Thoracic aorta (tissue), 2 donors: ENCODE measurements around the gene MEIS1. TPM values are rescaled to one million over a fixed set of nuclear protein-coding genes. Genes with fewer than 3 reads are reported as not detected.

Source experiments
- ATAC-seq: fragments of 150-250 bp; one replicate; pipeline ENCODE4 v1.8.0; 2017; ENCODE audit warnings: low read depth; ENCODE audit not compliant: insufficient number of reproducible peaks, low FRiP score
- DNase-seq: peaks from one replicate; pipeline ENCODE4 v3.0.0-alpha.2; 2020; ENCODE audit warnings: low spot score
- H3K27ac ChIP-seq, 2 donors: fragments of 200-600 bp; sonication (generic); 1 replicate in 1 of 2; 2 replicates in 1 of 2; pipeline ENCODE4 v1.5.1; 2016; ENCODE audit warnings: mild to moderate bottlenecking in 2 of 2, moderate library complexity in 2 of 2
- H3K27me3 ChIP-seq: fragments of 200-600 bp; sonication (generic); replicated peaks from 2 replicates; pipeline ENCODE4 v1.6.0; 2016; ENCODE audit warnings: mild to moderate bottlenecking; ENCODE audit not compliant: insufficient read depth
- H3K36me3 ChIP-seq: fragments of 200-600 bp; sonication (generic); one replicate; pipeline ENCODE4 v1.5.1; 2016
- H3K4me1 ChIP-seq, 2 donors: fragments of 200-600 bp; sonication (generic); 1 replicate in 1 of 2; 2 replicates in 1 of 2; pipeline versions ENCODE4 v1.5.1 to v1.6.0; 2016; ENCODE audit warnings: low read depth in 2 of 2, mild to moderate bottlenecking in 1 of 2; ENCODE audit not compliant: control insufficient read depth in 1 of 2
- H3K4me3 ChIP-seq: fragments of 200-600 bp; sonication (generic); 2 replicates; pipeline ENCODE4 v1.5.1; 2016; ENCODE audit warnings: mild to moderate bottlenecking
- H3K9me3 ChIP-seq: fragments of 200-600 bp; sonication (generic); 2 replicates; pipeline ENCODE4 v1.5.1; 2016
- total RNA-seq, 2 donors: library from RNA; depleted of rRNA; stranded (reverse); fragments of >200 nt; gene quantifications; one replicate each; pipeline versions ENCODE4 v1.1.0 to v1.2.3, GENCODE V29; 2016
- TF ChIP-seq, protein P1 (sequence below): fragments of 200-600 bp; sonication (generic); IDR thresholded peaks from one replicate; pipeline ENCODE4 v1.5.1; 2019; ENCODE audit warnings: antibody characterized with exemption

The MEIS1 gene
- total RNA-seq, 2 donors from 2014 or later: 29.4 to 58.4 TPM

DNA sequence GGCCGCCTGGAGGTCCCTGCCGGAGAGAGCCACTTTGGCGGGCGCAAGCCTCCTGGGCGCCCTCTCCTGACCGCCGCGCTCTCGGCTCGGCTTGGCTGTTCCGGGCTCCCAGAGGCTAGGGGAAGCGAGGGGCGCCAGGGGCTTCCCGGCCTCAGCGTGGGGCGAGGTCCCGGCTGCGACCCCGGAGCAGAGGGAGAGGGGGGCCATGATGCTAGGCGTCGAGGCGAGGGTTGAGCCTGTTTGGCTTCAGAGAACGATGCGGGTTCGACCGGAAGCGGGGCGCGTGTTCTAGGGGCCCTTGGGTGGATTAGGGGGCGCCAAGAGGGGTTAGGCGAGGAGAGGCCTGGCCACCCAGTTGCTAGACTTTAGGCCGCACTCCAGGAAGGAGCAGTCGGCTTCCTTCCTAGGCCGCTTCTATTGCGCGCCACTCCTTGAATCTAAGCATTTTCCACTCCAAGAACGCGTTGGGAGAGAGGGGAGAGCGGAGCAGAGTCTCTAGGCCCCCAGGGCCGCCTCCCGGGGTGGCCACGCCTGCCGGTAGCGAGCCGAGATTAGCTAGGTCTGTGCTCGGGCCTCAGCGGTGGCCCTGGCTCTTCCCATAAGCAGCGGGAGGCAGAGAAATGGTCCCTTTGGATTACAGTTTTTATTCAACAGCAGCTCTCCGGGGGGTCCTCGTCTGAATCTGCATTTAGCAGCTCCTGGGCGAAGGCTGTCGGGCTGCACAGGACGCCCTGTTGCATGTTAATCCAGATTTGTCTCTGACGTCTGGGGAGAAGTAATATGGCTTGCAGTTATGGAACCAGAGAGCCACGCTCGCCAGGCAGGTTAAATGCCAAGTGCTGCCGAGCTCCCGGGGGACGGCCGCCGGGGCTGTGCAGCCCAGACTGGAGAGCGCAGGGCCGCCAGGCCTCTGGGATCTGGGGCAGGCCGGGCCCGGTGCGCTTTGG, 11.3 kb downstream of the MEIS1 start:
- DNase-seq (no peak), ATAC-seq (peak; percentile 40)
- TF ChIP-seq, protein P1, sequence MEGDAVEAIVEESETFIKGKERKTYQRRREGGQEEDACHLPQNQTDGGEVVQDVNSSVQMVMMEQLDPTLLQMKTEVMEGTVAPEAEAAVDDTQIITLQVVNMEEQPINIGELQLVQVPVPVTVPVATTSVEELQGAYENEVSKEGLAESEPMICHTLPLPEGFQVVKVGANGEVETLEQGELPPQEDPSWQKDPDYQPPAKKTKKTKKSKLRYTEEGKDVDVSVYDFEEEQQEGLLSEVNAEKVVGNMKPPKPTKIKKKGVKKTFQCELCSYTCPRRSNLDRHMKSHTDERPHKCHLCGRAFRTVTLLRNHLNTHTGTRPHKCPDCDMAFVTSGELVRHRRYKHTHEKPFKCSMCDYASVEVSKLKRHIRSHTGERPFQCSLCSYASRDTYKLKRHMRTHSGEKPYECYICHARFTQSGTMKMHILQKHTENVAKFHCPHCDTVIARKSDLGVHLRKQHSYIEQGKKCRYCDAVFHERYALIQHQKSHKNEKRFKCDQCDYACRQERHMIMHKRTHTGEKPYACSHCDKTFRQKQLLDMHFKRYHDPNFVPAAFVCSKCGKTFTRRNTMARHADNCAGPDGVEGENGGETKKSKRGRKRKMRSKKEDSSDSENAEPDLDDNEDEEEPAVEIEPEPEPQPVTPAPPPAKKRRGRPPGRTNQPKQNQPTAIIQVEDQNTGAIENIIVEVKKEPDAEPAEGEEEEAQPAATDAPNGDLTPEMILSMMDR: peak; percentile 18
- H3K27ac ChIP-seq: peak overlapping the region; percentile 99 to 100
- no peaks in the 10 kb centered on the region for H3K36me3 ChIP-seq
- no peaks in the 10 kb centered on the region for H3K27me3 ChIP-seq
- H3K4me1 ChIP-seq: peaks cover 0 to 61% of the 10 kb centered on the region in 2 donors
- H3K4me3 ChIP-seq: peak overlapping the region; percentile 75
- H3K9me3 ChIP-seq: no peaks in the 10 kb centered on the region

DNA sequence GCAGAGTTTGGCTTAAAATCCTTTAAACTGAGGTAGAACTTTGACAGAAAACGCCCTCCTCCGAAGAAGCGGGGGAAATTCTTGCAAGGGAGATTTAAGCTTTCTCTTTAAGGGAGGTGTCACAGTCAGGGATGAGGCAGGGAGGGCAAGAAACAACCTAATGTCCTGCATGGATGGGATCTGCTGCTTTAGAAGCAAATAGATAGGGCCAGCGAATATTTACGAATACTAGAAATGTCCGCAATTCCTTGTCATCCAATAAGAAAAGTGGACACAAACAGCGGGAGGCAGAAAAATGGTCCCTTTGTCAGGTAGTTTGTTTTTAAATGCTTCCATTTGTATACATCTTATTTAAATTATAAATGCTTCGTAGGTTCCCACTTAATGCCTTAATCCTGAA, 12.0 kb downstream of the MEIS1 start:
- Histone ChIP-seq H3K27me3 (no peaks in the 10 kb centered on the region), H3K9me3 (no peaks in the 10 kb centered on the region), H3K4me3 (peak overlapping the region; percentile 75), H3K36me3 (no peaks in the 10 kb centered on the region), H3K27ac (peak overlapping the region; percentile 99 to 100), H3K4me1 (peaks cover 0 to 64% of the 10 kb centered on the region in 2 donors)
- no peak for ATAC-seq
- DNase-seq: no peak
- TF ChIP-seq, protein P1: no peak

DNA sequence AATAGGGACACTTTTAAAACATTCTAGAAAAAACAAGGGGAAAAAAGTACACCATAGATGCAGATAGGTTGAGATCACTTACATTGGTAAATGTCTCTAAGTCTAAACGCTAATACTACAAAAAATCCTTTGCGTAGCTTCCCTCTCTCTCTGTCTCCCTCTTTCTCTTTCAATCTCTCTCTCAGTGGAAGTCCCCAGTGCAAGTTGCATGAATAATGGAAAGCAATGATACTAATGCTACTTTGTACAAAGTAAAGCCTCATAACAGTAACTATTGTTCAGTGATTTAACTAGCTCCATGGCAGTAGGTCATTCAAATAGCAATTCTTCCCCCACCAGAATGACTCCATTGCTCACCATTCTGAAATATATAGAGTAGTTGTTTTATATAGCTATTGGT, 12.8 kb downstream of the MEIS1 start:
- H3K36me3 ChIP-seq: no peaks in the 10 kb centered on the region
- peaks cover 0 to 60% of the 10 kb centered on the region in 2 donors for H3K4me1 ChIP-seq
- ATAC-seq (no peak), DNase-seq (no peak)
- no peak overlapping the region for H3K4me3 ChIP-seq
- H3K27ac ChIP-seq: peak overlapping the region; percentile 99 to 100
- no peaks in the 10 kb centered on the region for H3K27me3 ChIP-seq
- H3K9me3 ChIP-seq: no peaks in the 10 kb centered on the region
- TF ChIP-seq, protein P1: no peak

DNA sequence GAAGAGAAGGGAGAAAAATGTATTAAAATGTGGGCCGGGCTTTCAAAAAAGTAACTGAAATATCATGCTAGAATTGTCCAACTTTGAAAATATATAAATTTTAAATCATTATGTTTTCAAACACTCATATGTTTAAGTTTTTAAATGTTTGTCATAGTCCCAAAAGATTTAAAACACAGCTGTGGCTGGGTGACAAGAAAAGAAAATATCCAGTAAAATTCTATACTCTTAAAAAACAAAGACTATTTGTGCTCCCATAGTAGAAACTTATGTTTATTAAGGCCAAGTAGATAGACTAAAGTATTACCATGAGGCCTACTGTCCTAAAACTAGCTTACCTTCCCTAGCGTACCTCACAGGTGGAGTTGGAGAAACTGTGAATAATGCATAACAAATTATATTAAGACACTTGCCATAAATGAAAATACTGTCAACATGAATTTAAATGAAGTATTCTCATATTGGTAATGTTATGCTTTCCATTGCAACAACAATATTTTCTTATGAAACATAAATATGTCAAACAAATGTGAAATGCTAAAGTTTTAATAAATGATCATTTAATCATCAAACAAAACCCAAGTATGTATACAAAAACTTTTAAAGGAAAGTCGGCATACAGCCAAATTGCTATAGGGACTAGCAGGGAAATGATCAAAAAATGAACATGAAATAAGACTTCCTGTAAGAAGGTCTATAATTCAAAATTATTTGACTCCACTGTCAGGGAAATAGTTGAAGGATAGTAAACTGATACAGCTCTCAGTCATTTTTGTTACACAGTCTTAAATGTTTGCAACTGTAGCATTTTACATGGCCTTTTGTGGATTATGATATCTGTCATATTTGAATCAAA, 13.4 kb downstream of the MEIS1 start:
- DNase-seq (no peak), ATAC-seq (no peak)
- Histone ChIP-seq H3K4me3 (no peak overlapping the region), H3K4me1 (peaks cover 0 to 61% of the 10 kb centered on the region in 2 donors), H3K36me3 (no peaks in the 10 kb centered on the region), H3K27ac (no peak overlapping the region), H3K27me3 (no peaks in the 10 kb centered on the region), H3K9me3 (no peaks in the 10 kb centered on the region)
- TF ChIP-seq, protein P1: no peak

DNA sequence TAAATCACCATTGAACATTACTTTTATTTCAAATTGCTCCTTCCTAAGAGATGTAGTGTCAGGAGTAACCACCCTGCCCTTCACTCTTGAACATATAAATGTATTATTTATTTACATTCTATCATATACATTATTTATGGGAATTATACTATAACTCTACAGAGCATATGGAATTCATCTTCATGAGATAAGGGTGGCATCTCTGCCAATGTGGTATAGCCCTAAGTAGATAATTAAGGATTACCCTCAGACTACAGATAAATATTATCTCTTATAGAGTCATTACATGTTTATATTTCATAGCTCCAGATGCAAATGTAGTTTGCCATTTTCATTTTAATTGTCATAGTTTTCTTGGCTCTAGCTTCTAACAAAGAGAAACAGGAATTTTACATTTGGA, 17.3 kb downstream of the MEIS1 start:
- H3K27me3 ChIP-seq: no peaks in the 10 kb centered on the region
- TF ChIP-seq, protein P1: no peak
- no peaks in the 10 kb centered on the region for H3K9me3 ChIP-seq
- no peak overlapping the region for H3K27ac ChIP-seq
- no peaks in the 10 kb centered on the region for H3K36me3 ChIP-seq
- ATAC-seq (no peak), DNase-seq (no peak)
- peaks cover 5 to 76% of the 10 kb centered on the region in 2 donors for H3K4me1 ChIP-seq
- no peak overlapping the region for H3K4me3 ChIP-seq
